HFFc6 (cell line): ENCODE measurements around the gene ZNF581. TPM values are rescaled to one million over a fixed set of nuclear protein-coding genes. Genes with fewer than 3 reads are reported as not detected.

Experiments
- DNase-seq: peaks from one replicate; pipeline ENCODE4 v3.0.0-alpha.2; 2018
- H3K27ac Mint-ChIP-seq: 2 replicates; pipeline ENCODE4 v1.8.0; 2020; ENCODE audit warnings: mild to moderate bottlenecking, mixed read lengths
- H3K27me3 Mint-ChIP-seq: 2 replicates; pipeline ENCODE4 v1.8.0; 2021; ENCODE audit warnings: mild to moderate bottlenecking, moderate library complexity, mixed read lengths; ENCODE audit not compliant: insufficient read depth
- H3K36me3 Mint-ChIP-seq: 2 replicates; pipeline ENCODE4 v1.8.0; 2021; ENCODE audit warnings: low read depth, mixed read lengths
- H3K4me1 Mint-ChIP-seq: 2 replicates; pipeline ENCODE4 v1.8.0; 2020; ENCODE audit warnings: low read depth, mixed read lengths
- H3K4me3 Mint-ChIP-seq: 2 replicates; pipeline ENCODE4 v1.8.0; 2020; ENCODE audit warnings: mild to moderate bottlenecking, moderate library complexity, mixed read lengths
- H3K9me3 Mint-ChIP-seq: 2 replicates; pipeline ENCODE4 v1.8.0; 2020; ENCODE audit warnings: mild to moderate bottlenecking, mixed read lengths
- total RNA-seq, 6 experiments: library from RNA; stranded (reverse); fragmentation: NEBNext Ultra II Directional; extraction: Animal tissue kit (Norgen Biotek cat#: 25700); gene quantifications; 2 replicates in 1 of 6; 3 replicates in 5 of 6; pipeline ENCODE4 v1.2.3, GENCODE V29; 2021
- TF ChIP-seq, protein P1 (sequence below): fragments of 200-600 bp; sonication (generic); IDR thresholded peaks from 2 replicates; pipeline ENCODE4 v1.5.0; 2021; ENCODE audit warnings: antibody characterized with exemption, mild to moderate bottlenecking

The ZNF581 gene
- total RNA-seq, 6 experiments from 2014 or later: 20.1 to 25.8 (median 21.9) TPM

DNA sequence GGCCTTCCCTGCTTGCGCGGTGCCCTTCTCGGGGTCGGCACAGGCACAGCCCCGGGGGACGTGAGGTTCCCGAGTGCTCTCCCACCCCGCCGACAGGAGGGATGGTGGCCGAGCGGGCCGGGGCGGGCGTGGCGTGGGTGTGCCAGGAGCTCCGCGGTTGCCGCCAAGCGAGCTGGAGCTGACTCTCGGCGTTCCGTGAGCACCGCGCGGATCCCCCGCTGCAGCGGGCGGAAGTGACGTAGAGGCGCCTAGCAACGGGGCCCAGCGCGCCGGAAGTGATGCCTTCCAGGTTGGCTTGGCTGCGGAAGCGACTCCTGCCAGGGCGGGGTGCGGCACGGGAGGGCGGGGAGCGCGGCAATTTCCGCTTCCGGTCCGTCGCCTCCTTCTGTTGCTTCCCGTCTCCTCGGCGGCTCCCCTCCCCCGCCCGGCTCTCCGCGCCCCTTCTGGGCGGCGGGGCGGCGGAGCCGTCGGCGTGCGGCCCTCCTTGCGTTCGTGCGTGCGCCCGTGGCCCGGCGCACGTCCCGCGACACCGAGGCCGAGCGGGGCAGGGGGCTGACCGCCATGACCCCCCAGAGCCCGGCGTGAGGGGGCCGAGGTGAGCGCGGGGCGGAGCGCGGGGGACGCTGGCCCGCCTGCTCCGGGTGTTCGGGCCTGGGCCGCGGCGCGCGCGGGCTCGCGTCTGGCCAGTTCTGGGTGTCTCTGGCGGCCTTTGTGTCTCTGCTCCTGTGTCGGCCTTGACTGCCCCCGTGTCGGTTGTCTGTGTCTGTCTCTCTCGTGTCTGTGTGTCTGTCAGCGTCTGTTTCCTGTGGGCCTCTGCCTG is 31.6 kb downstream of the ZNF581 start, which contains the start of gene EPN1:
Gene EPN1, plus strand, starts transcription at position 386 of the 820 bp plus-strand sequence. CDS start 3,402 bp downstream, outside the sequence.
- no peaks in the 10 kb centered on the region for H3K9me3 Mint-ChIP-seq
- TF ChIP-seq, protein P1, sequence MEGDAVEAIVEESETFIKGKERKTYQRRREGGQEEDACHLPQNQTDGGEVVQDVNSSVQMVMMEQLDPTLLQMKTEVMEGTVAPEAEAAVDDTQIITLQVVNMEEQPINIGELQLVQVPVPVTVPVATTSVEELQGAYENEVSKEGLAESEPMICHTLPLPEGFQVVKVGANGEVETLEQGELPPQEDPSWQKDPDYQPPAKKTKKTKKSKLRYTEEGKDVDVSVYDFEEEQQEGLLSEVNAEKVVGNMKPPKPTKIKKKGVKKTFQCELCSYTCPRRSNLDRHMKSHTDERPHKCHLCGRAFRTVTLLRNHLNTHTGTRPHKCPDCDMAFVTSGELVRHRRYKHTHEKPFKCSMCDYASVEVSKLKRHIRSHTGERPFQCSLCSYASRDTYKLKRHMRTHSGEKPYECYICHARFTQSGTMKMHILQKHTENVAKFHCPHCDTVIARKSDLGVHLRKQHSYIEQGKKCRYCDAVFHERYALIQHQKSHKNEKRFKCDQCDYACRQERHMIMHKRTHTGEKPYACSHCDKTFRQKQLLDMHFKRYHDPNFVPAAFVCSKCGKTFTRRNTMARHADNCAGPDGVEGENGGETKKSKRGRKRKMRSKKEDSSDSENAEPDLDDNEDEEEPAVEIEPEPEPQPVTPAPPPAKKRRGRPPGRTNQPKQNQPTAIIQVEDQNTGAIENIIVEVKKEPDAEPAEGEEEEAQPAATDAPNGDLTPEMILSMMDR: no peak
- H3K4me3 Mint-ChIP-seq: peak within 1 kb of the TSS; percentile 96
- H3K36me3 Mint-ChIP-seq: peaks cover 36% of the 10 kb centered on the region
- H3K4me1 Mint-ChIP-seq: peaks cover 77% of the 10 kb centered on the region
- H3K27ac Mint-ChIP-seq: peak within 1 kb of the TSS; percentile 88
- DNase-seq: peak; percentile 95
- peaks cover 7% of the 10 kb centered on the region for H3K27me3 Mint-ChIP-seq

DNA sequence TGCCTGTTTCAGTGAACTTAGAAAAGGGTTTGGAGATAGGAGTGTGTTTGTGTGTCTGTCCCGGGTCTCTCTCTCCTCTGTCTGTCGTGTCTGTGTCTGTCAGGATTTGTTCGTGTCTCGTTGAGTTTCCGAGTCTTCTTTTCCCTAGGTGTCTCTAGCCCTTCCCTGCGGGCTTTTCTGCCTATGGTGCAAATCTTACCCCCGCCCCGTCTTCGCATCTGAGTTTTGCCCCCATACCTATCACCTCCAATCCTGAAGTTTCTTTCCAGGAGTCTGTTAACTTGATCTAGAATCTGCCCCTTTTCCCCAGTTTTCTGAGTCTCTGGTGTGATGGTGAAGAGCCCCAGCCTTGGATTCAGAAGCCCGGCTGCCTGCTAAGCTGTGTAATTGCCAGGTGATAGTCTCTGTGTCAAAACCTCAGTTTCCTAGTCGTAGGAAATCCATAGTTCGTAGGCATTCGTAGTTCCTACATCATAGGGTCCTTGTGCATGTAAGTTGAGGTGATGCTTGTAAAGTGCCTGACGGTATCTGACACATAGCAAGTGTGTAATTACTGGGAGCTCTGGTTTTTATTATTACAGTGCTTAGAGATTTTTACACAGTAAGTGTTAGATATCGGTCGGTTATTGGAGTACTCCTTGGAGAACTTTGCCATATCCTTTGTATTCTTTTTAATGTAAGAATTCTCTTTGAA is 32.4 kb downstream of the ZNF581 start:
- peak overlapping the region; percentile 88 for H3K27ac Mint-ChIP-seq
- DNase-seq: no peak
- peaks cover 7% of the 10 kb centered on the region for H3K27me3 Mint-ChIP-seq
- peak overlapping the region; percentile 96 for H3K4me3 Mint-ChIP-seq
- peaks cover 36% of the 10 kb centered on the region for H3K36me3 Mint-ChIP-seq
- peaks cover 74% of the 10 kb centered on the region for H3K4me1 Mint-ChIP-seq
- TF ChIP-seq, protein P1: no peak
- no peaks in the 10 kb centered on the region for H3K9me3 Mint-ChIP-seq

DNA sequence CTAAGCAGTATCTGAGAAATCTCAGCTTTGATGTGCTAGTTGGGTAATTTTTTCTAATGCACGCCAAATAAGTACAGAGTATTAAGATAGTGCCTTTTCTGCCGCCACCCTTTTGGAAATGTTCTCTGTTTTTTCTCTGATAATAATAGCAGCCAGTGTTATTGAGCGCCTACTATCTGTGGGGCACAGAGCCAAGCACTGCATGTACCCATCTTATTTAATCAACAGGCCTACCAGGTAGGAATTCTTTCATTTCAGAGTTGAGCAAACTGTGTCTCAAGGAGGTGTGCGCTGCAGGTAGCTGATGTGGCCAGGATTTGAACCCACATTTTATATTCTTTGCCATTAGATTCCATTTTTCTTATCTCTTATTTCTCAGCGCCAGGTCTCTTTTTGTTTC is 32.9 kb downstream of the ZNF581 start:
- peaks cover 36% of the 10 kb centered on the region for H3K36me3 Mint-ChIP-seq

DNA sequence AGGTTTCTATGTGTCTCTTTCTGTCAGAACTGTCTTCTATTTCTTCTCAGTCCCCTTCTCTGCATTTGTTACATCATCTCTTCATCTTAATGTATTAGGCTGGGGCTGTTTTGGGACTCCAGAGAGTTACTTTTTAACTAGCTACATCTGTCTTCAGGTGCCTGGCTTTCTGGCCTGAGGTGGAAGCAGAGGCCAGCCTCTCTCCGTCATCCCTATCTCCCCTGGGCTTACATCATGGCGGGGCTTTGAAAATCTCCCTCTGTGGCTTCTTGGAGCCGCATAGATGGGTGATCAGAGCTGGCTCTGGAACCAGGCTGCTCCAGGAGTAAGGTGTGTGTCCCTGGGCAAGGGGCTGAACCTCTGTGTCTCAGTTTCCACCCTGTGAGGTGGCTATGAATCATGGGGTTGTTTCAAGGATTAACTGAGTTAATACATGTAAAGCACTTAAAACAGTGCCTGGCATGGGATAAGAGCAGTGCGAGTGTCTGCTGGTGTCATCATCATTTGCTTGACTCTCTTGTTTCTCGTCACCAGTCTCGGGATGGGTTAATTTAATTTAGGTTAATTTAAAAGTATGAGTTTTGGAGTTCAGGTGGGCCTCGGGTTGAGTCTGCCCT is 33.5 kb downstream of the ZNF581 start:
- Mint-ChIP-seq H3K36me3 (peaks cover 36% of the 10 kb centered on the region), H3K9me3 (no peaks in the 10 kb centered on the region), H3K27me3 (peaks cover 7% of the 10 kb centered on the region), H3K27ac (peak overlapping the region; percentile 55), H3K4me1 (peaks cover 68% of the 10 kb centered on the region), H3K4me3 (peak overlapping the region; percentile 96)
- no peak for DNase-seq
- TF ChIP-seq, protein P1: no peak

More for the DNA sequence above, 32.9 kb downstream of the ZNF581 start:
- peaks cover 70% of the 10 kb centered on the region for H3K4me1 Mint-ChIP-seq
- peak; percentile 30 for DNase-seq
- peaks cover 7% of the 10 kb centered on the region for H3K27me3 Mint-ChIP-seq
- TF ChIP-seq, protein P1: peak; percentile 53; the same call in 1 of the 2 replicates
- peak overlapping the region; percentile 55 for H3K27ac Mint-ChIP-seq
- H3K9me3 Mint-ChIP-seq: no peaks in the 10 kb centered on the region
- peak overlapping the region; percentile 96 for H3K4me3 Mint-ChIP-seq

DNA sequence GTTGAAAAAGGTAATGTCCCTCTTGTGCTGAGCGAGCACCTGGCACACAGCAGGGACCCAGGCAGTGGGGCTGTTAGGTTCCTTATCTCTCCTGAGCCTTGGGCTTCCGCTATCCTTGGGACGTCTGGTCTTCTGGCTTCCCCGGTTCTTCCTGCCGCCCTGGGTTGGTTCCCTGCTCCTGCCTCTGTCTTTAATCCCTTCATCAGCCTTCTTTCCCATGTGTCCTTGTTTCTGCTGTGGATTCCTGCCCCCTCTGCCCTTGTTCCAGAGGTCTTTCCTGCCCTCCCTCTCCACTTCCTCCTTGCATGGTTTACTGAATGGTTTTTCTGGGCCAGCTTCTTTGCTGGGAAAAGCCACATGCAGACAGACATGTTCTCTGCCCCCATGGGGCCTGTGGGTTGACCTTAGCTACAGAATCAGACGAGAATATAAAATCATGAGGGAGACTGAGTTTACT is 34.2 kb downstream of the ZNF581 start:
- TF ChIP-seq, protein P1: no peak

More for the DNA sequence above, 34.2 kb downstream of the ZNF581 start:
- H3K36me3 Mint-ChIP-seq: peaks cover 32% of the 10 kb centered on the region
- H3K27me3 Mint-ChIP-seq: peaks cover 7% of the 10 kb centered on the region
- no peaks in the 10 kb centered on the region for H3K9me3 Mint-ChIP-seq
- H3K27ac Mint-ChIP-seq: 0 out of 2 replicates have a peak overlapping the region, but pooled peaks have one; percentile 42
- no peak for DNase-seq
- peaks cover 62% of the 10 kb centered on the region for H3K4me1 Mint-ChIP-seq
- peak overlapping the region; percentile 41 for H3K4me3 Mint-ChIP-seq
